ENCODE data around the gene PLCG2. TPM values are rescaled to one million over a fixed set of nuclear protein-coding genes. Genes with fewer than 3 reads are reported as not detected.

PLCG2 gene
- total RNA-seq, 1 experiment from 2014 or later: 6.0 TPM

DNA sequence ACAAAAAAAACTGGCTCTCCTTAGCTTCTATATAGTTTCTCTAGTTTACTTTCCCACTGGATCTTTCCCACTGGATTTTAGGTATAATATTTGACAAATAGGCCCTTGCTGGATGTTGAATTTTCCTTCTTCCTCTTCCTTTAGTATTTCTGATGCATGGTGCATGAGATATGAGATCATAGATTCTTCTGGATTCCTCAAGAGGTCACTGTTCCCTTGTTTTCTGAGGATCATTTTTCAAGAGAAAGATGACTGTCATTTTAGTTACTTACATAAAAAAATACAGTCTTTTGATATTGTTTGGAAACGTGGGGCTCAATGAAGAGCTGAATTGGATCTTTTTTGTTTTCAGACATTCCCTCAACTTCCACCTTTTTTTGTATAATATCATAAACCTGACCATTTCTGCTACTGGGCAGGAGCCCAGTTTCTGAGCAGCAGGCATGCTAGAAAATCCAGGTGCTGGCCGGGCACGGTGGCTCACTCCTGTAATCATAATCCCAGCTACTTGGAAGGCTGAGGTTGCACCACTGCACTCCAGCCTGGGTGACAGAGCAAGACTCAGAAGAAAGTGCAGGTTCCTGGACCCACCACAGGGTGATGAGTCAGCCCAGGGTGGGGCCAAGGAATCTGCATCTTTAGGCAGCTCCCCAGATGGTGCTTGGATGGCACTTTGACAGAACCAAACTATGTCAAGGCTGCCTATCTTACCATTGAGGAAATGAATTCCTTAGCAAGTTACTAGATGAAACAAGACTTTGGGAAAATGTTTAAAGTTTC lies 161.9 kb downstream of the PLCG2 start:
- no peak overlapping the region for H3K27ac ChIP-seq (ENCODE audit: insufficient read length, low read depth, low read length)
- H3K4me1 ChIP-seq (ENCODE audit: insufficient read depth, low read length): peaks cover 13% of the 10 kb centered on the region; the same call in 1 of the 2 replicates
- Mint-ChIP-seq H3K9me3 (no peaks in the 10 kb centered on the region), H3K27me3 (ENCODE audit: low read depth) (peaks cover 11% of the 10 kb centered on the region), H3K36me3 (ENCODE audit: insufficient read depth in 1 of 3, low read depth in 3 of 3) (peaks cover 0 to 5% (median 3%) of the 10 kb centered on the region in 3 experiments; a peak in 2 of 7 replicates), H3K4me3 (no peak overlapping the region), H3K4me1 (peaks cover 63 to 64% of the 10 kb centered on the region in 2 experiments), H3K27ac (no peak overlapping the region)
- no peak overlapping the region for H2BK120ac ChIP-seq (ENCODE audit: low read depth, low read length, poor library complexity, severe bottlenecking)
- DNase-seq: no peak
- no peak overlapping the region for H3T11ph ChIP-seq (ENCODE audit: low read length)
- no peak overlapping the region for H2AK5ac ChIP-seq (ENCODE audit: insufficient read length, low read length)
- H3K23ac ChIP-seq (ENCODE audit: insufficient read length, low read depth, low read length): no peak overlapping the region
- H2BK5ac ChIP-seq (ENCODE audit: insufficient read length, low read length): no peak overlapping the region
- H3K79me2 ChIP-seq (ENCODE audit: insufficient read depth, low read length): no peaks in the 10 kb centered on the region
- no peak overlapping the region; the same call in 1 of the 2 replicates for H3K14ac ChIP-seq (ENCODE audit: insufficient read depth, low read length)
- no peak overlapping the region for H3K4me2 ChIP-seq (ENCODE audit: insufficient read depth, insufficient read length, low read length)
- H2BK15ac ChIP-seq (ENCODE audit: low read depth, low read length): no peak overlapping the region
- no peak overlapping the region for H2AFZ ChIP-seq (ENCODE audit: low read length)
- H4K91ac ChIP-seq (ENCODE audit: insufficient read length, low read depth, low read length): no peak overlapping the region
- no peaks in the 10 kb centered on the region for H3K79me1 ChIP-seq (ENCODE audit: insufficient read depth, low read depth, low read length, poor library complexity, severe bottlenecking)
- TF ChIP-seq, protein P1, sequence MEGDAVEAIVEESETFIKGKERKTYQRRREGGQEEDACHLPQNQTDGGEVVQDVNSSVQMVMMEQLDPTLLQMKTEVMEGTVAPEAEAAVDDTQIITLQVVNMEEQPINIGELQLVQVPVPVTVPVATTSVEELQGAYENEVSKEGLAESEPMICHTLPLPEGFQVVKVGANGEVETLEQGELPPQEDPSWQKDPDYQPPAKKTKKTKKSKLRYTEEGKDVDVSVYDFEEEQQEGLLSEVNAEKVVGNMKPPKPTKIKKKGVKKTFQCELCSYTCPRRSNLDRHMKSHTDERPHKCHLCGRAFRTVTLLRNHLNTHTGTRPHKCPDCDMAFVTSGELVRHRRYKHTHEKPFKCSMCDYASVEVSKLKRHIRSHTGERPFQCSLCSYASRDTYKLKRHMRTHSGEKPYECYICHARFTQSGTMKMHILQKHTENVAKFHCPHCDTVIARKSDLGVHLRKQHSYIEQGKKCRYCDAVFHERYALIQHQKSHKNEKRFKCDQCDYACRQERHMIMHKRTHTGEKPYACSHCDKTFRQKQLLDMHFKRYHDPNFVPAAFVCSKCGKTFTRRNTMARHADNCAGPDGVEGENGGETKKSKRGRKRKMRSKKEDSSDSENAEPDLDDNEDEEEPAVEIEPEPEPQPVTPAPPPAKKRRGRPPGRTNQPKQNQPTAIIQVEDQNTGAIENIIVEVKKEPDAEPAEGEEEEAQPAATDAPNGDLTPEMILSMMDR (conservative IDR thresholded peaks at IDR 0.05): peak; percentile 72
- no peak overlapping the region for H2BK12ac ChIP-seq (ENCODE audit: insufficient read length, low read depth, low read length)
- H3K9me3 ChIP-seq (ENCODE audit: control insufficient read depth, low read depth, low read length): no peaks in the 10 kb centered on the region
- H3K56ac ChIP-seq (ENCODE audit: insufficient read length, low read depth, low read length): no peak overlapping the region
- no peak overlapping the region for H3K4ac ChIP-seq (ENCODE audit: low read depth, low read length)
- no peak overlapping the region for H4K8ac ChIP-seq (replicated peaks; ENCODE audit: insufficient read length, low read depth, low read length)
- H3K18ac ChIP-seq (ENCODE audit: insufficient read length, low read depth, low read length): no peak overlapping the region
- H3K9ac ChIP-seq (ENCODE audit: extremely low read depth, insufficient read length, low read length): no peak overlapping the region
- no peak overlapping the region for H2BK20ac ChIP-seq (ENCODE audit: low read depth, low read length, poor library complexity, severe bottlenecking)
- H4K5ac ChIP-seq (ENCODE audit: insufficient read length, low read depth, low read length): no peak overlapping the region
- no peaks in the 10 kb centered on the region for H3K27me3 ChIP-seq (ENCODE audit: insufficient read depth, low read length)
- no CpG with 5 or more reads among the region's 3 CpGs for WGBS (ENCODE audit: extremely low coverage, insufficient read length, low lambda C conversion rate)
- H3K23me2 ChIP-seq (ENCODE audit: insufficient read length, low read depth, low read length, poor library complexity, severe bottlenecking): no peaks in the 10 kb centered on the region
- H4K20me1 ChIP-seq (ENCODE audit: control insufficient read depth, insufficient read depth, insufficient read length): no peaks in the 10 kb centered on the region
